Camera-type eye (tissue), 1 donor: ENCODE results near the gene PLP2. TPM values are rescaled to one million over a fixed set of nuclear protein-coding genes. Genes with fewer than 3 reads are reported as not detected.

Experiments used
- total RNA-seq: library from RNA; depleted of rRNA; stranded (reverse); fragments of >200 nt; gene quantifications from one replicate; pipeline ENCODE4 v1.2.3, GENCODE V29; 2014

The PLP2 gene, protein sequence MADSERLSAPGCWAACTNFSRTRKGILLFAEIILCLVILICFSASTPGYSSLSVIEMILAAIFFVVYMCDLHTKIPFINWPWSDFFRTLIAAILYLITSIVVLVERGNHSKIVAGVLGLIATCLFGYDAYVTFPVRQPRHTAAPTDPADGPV
- 3.4 TPM for total RNA-seq

DNA sequence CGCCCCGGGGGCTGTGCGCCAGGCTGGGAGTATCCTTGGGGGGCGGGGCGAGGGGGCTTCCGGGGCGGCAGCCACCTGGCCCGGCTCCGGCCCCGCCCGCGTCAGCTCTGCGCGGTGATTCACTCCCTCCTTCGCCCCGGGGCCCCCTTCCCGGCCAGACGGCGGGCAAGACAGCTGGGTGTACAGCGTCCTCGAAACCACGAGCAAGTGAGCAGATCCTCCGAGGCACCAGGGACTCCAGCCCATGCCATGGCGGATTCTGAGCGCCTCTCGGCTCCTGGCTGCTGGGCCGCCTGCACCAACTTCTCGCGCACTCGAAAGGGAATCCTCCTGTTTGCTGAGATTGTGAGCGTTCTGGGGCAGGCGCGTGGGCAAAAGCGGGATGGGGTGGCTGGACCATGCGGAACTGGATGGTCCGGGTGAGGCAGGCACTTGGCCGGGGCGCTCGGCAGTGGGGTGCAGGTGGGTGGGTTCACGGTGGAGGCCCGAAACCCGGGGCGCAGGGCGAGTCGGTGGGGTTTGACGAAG is at the start of gene PLP2:
PLP2 (plus strand) TSS at position 147 of the 528 bp plus-strand sequence; CDS start at position 250, 103 bp downstream.

DNA sequence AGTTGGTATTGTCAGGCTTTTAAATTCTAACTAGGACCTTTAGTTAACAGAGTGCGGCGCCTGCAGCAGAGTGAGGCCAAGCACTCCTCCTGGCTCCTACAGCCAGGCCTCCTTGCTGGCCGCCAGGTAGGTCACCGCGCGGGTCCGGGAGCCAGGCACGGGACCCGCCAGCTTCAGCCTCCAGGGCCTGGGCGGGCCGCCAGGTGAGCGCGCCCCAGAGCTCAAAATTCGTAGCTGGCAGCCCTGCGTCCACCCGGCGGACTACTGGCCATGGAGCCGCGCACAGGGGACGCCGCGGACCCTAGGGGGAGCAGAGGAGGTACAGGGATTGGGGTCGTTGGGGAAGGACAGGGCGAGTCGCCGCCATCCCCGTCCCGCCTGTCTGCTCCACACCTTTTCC is 9.1 kb upstream of the PLP2 start, which contains the start of gene MAGIX:
MAGIX (plus strand) TSS at position 139 of the 400 bp plus-strand sequence; CDS start at position 271, 132 bp downstream.

DNA sequence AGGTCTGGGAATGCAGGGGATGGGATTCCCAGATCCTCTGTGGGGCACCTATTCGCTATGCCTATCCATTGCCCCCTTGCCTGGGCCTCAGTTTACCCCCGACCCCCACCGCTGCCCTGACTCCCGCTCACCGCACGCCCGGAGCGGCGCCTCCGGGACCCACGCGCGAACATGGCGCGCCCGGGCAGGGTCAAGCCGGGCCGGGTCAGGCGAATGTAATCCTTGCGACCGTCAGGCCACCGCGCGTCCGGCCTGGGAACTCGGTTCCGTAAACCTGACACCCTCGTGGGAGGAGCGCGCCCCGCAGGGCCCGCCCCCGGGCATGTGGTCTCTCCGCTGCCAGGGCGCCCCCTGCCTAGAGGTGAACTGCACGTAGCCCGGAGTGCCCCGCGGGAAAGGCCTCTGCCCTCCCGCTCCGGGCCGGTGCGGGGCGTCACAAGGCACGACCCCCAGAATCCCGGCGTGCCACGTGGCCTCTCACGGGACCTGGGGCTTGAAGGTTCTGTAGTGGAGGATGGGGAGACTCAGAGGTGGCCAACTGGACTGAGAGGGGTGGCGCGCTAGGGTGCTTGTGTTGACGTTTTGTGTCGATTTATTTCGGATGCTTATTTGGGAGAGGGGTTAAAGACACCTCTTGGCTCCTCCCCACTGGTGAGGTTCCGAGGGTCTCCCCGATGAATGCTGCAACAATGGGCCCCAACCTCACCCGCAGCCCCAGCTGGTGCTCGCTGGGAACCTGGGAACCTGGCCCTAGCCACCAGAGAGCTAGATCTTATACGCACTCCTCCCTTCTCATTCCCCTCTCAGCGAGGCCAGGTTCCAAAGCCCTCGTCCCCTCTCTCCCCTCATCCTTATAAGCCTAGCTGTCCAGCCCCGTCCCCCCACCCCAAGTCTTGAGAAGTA is 14.7 kb downstream of the PLP2 start, which contains the start of gene PRICKLE3:
PRICKLE3 (minus strand) TSS at position 249 of the 903 bp plus-strand sequence; CDS start at position 173, 76 bp downstream.

DNA sequence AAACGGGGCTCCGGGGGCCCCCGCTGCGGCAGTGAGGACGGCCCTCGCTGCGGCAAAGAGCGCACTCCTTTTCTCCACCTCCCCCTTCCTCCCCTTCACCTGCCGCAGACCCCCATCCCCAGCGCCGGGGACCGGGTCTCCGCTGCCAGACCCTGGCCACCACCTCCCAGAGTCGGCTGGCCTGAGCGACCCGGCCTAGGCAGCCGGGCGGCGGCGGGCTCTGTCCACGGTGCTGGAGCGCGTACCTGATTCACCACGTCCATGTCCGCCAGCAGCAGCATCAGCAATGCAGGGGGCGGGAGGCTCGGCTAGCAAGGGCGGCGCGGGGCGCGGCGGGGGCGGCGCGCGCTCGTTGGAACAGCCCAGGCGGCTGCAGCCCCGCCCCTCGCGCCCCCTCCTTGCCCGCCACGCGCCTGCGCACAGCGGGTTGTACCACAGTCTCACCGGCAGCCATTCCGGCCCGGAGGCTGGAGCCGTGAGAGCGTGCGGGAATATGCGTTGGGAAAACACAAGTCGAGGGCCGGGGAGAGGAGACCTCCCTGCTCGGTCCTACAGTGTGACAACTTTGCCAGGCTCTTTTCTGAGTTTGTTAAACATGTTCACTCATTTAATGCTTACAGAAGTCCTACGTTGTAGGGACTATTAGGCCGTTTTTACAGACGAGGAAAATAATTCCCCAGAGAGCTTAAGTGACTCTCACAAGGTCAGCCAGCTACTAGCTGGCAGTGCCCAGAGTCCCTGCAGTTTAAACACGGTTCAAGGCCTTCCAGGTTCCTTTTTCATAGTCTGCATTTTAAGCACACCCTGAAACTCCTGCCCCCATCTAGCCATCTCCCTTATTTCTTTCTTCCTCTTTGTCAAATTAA is 28.4 kb downstream of the PLP2 start, which contains the start of gene SYP:
SYP (minus strand) TSS at position 288 of the 866 bp plus-strand sequence; CDS start at position 281, 7 bp downstream.

Other genes starting within 250 kb of the PLP2 start
- 35.0 TPM for gene OTUD5, start 214.3 kb upstream of the PLP2 start, total RNA-seq
- 3.6 TPM for gene KCND1, start 200.1 kb upstream of the PLP2 start, total RNA-seq
- gene GRIPAP1, start 169.6 kb upstream of the PLP2 start, total RNA-seq: 46.4 TPM
- gene TFE3, start 128.5 kb upstream of the PLP2 start, total RNA-seq: 26.9 TPM
- 5.6 TPM for gene CCDC120, start 112.9 kb upstream of the PLP2 start, total RNA-seq
- gene PRAF2, start 97.9 kb upstream of the PLP2 start, total RNA-seq: 8.6 TPM
- gene WDR45, start 92.0 kb upstream of the PLP2 start, total RNA-seq: 41.8 TPM
- gene GPKOW, start 48.2 kb upstream of the PLP2 start, total RNA-seq: 26.9 TPM
- 6.5 TPM for gene MAGIX, start 9.1 kb upstream of the PLP2 start, total RNA-seq
- gene PRICKLE3, start 14.5 kb downstream of the PLP2 start, total RNA-seq: 6.6 TPM
- gene SYP, start 28.3 kb downstream of the PLP2 start, total RNA-seq: 152 TPM
- gene CACNA1F, start 61.4 kb downstream of the PLP2 start, total RNA-seq: 27.9 TPM
- gene CCDC22, start 63.6 kb downstream of the PLP2 start, total RNA-seq: 11.6 TPM
- not detected for gene FOXP3, start 92.8 kb downstream of the PLP2 start, total RNA-seq
- gene PPP1R3F, start 97.9 kb downstream of the PLP2 start, total RNA-seq: 9.8 TPM
- not detected for gene GAGE10, start 131.7 kb downstream of the PLP2 start, total RNA-seq
- gene GAGE12J, start 150.1 kb downstream of the PLP2 start, total RNA-seq: not detected
- gene GAGE13, start 159.7 kb downstream of the PLP2 start, total RNA-seq: not detected